Loucy (cell line): Measurements from ENCODE around the gene HBP1.

Source experiments
- H2AFZ ChIP-seq: fragments of 200-600 bp; sonication (generic); 2 replicates; pipeline ENCODE4 v1.6.0; 2016; ENCODE audit warnings: antibody characterized with exemption, mild to moderate bottlenecking, low read length, moderate library complexity
- H3F3A ChIP-seq: fragments of 200-600 bp; 2 replicates; pipeline ENCODE4 v1.6.0; 2016; ENCODE audit warnings: antibody characterized with exemption, low read depth, mild to moderate bottlenecking
- H3K27me3 ChIP-seq: fragments of 200-600 bp; sonication (generic); 2 replicates; pipeline ENCODE4 v1.6.1; 2014; ENCODE audit warnings: low read length, mild to moderate bottlenecking; ENCODE audit not compliant: insufficient read depth, poor library complexity, severe bottlenecking
- H3K36me3 ChIP-seq: fragments of 200-600 bp; sonication (generic); 2 replicates; pipeline ENCODE4 v1.6.1; 2016; ENCODE audit warnings: low read length; ENCODE audit not compliant: insufficient read depth
- H3K4me1 ChIP-seq: fragments of 200-600 bp; sonication (generic); 2 replicates; pipeline ENCODE4 v1.5.1; 2014; ENCODE audit warnings: low read length, mild to moderate bottlenecking; ENCODE audit not compliant: insufficient read depth, poor library complexity, severe bottlenecking
- H3K4me2 ChIP-seq: fragments of 200-600 bp; sonication (generic); 2 replicates; pipeline ENCODE4 v1.6.0; 2014; ENCODE audit warnings: antibody characterized with exemption, low read length, low read depth, mild to moderate bottlenecking; ENCODE audit not compliant: poor library complexity, severe bottlenecking
- H3K4me3 ChIP-seq: fragments of 200-600 bp; sonication (generic); 2 replicates; pipeline ENCODE4 v1.5.1; 2014; ENCODE audit warnings: low read length, mild to moderate bottlenecking, mixed read lengths; ENCODE audit not compliant: poor library complexity, severe bottlenecking
- H3K79me2 ChIP-seq: fragments of 200-600 bp; sonication (generic); 2 replicates; pipeline ENCODE4 v1.6.1; 2014; ENCODE audit warnings: low read length; ENCODE audit not compliant: insufficient read depth
- H3K9ac ChIP-seq: fragments of 200-600 bp; sonication (generic); 2 replicates; pipeline ENCODE4 v1.6.0; 2014; ENCODE audit warnings: mild to moderate bottlenecking, low read depth, low read length, moderate library complexity; ENCODE audit not compliant: poor library complexity, severe bottlenecking
- H3K9me2 ChIP-seq: fragments of 200-600 bp; sonication (generic); replicated peaks from 2 replicates; pipeline ENCODE4 v1.6.1; 2016; ENCODE audit warnings: low read depth, low read length, mixed read lengths
- H3K9me3 ChIP-seq: fragments of 200-600 bp; sonication (generic); 2 replicates; pipeline ENCODE4 v1.6.1; 2014; ENCODE audit warnings: mild to moderate bottlenecking, antibody characterized with exemption, low read length, low read depth; ENCODE audit not compliant: insufficient read depth
- H4K20me1 ChIP-seq: fragments of 200-600 bp; sonication (generic); 2 replicates; pipeline ENCODE4 v1.6.0; 2014; ENCODE audit warnings: antibody characterized with exemption, low read length, mild to moderate bottlenecking; ENCODE audit not compliant: insufficient read depth, poor library complexity, severe bottlenecking
- CTCF ChIP-seq: fragments of 200-600 bp; sonication (generic); conservative IDR thresholded peaks from 2 replicates; pipeline ENCODE4 v1.5.1; 2014; ENCODE audit warnings: mild to moderate bottlenecking, antibody characterized with exemption, low read length
- EZH2phosphoT487 ChIP-seq: fragments of 200-600 bp; IDR thresholded peaks from 2 replicates; pipeline ENCODE4 v1.6.1; 2018; ENCODE audit warnings: antibody characterized with exemption, mild to moderate bottlenecking, moderate library complexity, borderline replicate concordance

Gene HBP1

GRCh38 chr7:107160389-107160788 is 8.4 kb upstream of the HBP1 start:
- H3K9me2 ChIP-seq, result no peaks in the 10 kb centered on the region
- no peak overlapping the region for H3K9ac ChIP-seq
- no peaks in the 10 kb centered on the region for H3K27me3 ChIP-seq
- H3K4me2 ChIP-seq, result no peak overlapping the region
- H3K79me2 ChIP-seq, result no peaks in the 10 kb centered on the region
- no peaks in the 10 kb centered on the region for H3F3A ChIP-seq
- H3K36me3 ChIP-seq, result no peaks in the 10 kb centered on the region
- H4K20me1 ChIP-seq, result no peaks in the 10 kb centered on the region
- no peak overlapping the region for H2AFZ ChIP-seq
- no peaks in the 10 kb centered on the region for H3K4me1 ChIP-seq
- H3K9me3 ChIP-seq, result no peaks in the 10 kb centered on the region
- TF ChIP-seq EZH2phosphoT487, result no peak
- TF ChIP-seq CTCF, result no peak
- no peak overlapping the region for H3K4me3 ChIP-seq

- Histone ChIP-seq H4K20me1 (no peaks in the 10 kb centered on the region), H3K27me3 (no peaks in the 10 kb centered on the region), H3K9me3 (no peaks in the 10 kb centered on the region), H3K4me3 (no peak overlapping the region), H3F3A (no peaks in the 10 kb centered on the region), H3K79me2 (no peaks in the 10 kb centered on the region), H3K36me3 (no peaks in the 10 kb centered on the region), H3K9ac (no peak overlapping the region), H3K4me2 (no peak overlapping the region), H3K4me1 (no peaks in the 10 kb centered on the region), H2AFZ (no peak overlapping the region), H3K9me2 (no peaks in the 10 kb centered on the region)
- TF ChIP-seq EZH2phosphoT487 (no peak), CTCF (no peak)
Observed at GRCh38 chr7:107161415-107161814, 7.4 kb upstream of the HBP1 start.

GRCh38 chr7:107162475-107162874 is 6.3 kb upstream of the HBP1 start:
- no peaks in the 10 kb centered on the region for H4K20me1 ChIP-seq
- H2AFZ ChIP-seq, result no peak overlapping the region
- H3K4me3 ChIP-seq, result no peak overlapping the region
- H3F3A ChIP-seq, result no peaks in the 10 kb centered on the region
- H3K36me3 ChIP-seq, result no peaks in the 10 kb centered on the region
- no peak for TF ChIP-seq EZH2phosphoT487
- TF ChIP-seq CTCF, result no peak
- H3K9me2 ChIP-seq, result no peaks in the 10 kb centered on the region
- H3K9me3 ChIP-seq, result no peaks in the 10 kb centered on the region
- peaks cover 8% of the 10 kb centered on the region for H3K4me1 ChIP-seq
- H3K79me2 ChIP-seq, result no peaks in the 10 kb centered on the region
- no peaks in the 10 kb centered on the region for H3K27me3 ChIP-seq
- no peak overlapping the region for H3K4me2 ChIP-seq
- no peak overlapping the region for H3K9ac ChIP-seq
